HS-27A (cell line): ENCODE data around the gene RAPGEF5.

Source experiments
- DNase-seq: peaks from one replicate; pipeline ENCODE4 v3.0.0-alpha.2; 2012; ENCODE audit warnings: low read depth, missing footprints

The RAPGEF5 gene

GRCh38 chr7:22189230-22189629, 167.7 kb downstream of the RAPGEF5 start:
- no peak for DNase-seq

GRCh38 chr7:22187691-22188348, 169.1 kb downstream of the RAPGEF5 start:
- DNase-seq: no peak

DNA sequence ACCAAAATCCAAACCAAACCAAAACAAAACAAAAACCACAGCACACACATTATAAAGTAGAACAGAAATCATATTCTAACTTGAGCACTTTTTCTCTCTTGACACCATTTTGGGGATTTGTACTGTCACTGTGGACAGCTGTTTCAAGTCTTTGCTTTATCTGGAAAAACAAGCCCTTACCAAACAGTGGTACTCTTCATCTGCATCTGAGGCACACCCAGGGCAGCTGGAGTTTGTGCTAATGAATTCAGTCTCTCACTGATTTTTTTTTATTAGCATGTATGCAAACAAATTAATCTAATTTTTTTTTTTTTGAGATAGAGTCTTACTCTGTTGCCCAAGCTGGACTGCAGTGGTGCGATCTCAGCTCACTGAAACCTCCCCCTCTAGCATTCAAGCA, 171.4 kb downstream of the RAPGEF5 start:
- DNase-seq: no peak

- DNase-seq: no peak
Measured at GRCh38 chr7:22184549-22185199, 172.3 kb downstream of the RAPGEF5 start.

DNA sequence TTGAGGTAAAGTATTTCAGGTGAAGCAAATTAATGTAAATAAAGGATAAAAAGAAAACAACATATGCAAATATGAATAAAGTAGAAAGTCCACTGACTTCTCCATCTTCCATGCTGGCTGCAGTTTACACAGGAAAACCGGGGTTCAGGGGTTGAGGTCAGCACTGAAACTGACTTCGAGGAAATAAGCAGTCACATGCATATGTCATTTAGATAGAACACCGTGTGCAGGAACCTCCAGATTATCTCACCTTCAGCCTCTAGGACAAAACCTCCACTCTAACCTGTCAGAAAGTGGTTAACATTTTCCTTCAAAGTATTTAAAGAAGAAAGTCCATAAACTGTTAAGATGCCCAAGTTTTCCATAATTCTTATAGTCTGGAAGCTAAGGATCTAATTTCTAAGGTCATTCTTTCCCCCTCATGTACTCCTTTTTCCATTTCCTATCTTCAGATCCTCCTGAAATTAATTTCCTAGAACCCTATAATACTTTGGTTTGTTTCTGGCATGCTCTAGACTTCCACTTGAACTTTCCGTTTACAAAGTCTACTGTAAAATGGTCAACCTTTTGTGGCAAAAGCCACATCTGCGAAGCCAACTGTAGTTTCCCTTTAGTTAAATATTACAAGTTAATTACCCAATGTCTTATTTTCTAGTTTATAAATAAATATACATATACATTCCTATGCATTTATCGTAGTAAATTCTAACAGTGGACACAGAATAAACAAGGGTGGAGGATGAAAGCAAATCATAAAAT, 173.3 kb downstream of the RAPGEF5 start:
- DNase-seq: no peak

GRCh38 chr7:22182149-22182548, 174.8 kb downstream of the RAPGEF5 start:
- DNase-seq: no peak

GRCh38 chr7:22181663-22182062, 175.3 kb downstream of the RAPGEF5 start:
- no peak for DNase-seq

DNA sequence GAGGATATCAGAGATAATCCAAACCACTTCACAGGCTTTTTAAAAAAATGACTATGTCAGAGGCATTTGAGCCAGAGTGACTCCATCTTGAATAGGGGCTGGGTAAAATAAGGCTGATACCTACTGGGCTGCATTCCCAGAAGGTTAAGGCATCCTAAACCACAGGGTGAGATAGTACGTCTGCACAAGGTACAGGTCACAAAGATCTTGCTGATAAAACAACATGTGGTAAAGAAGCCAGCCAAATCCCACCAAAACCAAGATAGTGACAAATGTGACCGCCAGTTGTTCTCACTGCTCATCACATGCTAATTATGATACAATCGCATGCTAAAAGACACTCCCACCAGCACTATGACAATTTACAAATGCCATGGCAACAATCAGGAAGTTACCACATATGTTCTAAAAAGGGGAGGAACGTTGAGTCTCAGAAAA, 177.5 kb downstream of the RAPGEF5 start:
- no peak for DNase-seq

DNA sequence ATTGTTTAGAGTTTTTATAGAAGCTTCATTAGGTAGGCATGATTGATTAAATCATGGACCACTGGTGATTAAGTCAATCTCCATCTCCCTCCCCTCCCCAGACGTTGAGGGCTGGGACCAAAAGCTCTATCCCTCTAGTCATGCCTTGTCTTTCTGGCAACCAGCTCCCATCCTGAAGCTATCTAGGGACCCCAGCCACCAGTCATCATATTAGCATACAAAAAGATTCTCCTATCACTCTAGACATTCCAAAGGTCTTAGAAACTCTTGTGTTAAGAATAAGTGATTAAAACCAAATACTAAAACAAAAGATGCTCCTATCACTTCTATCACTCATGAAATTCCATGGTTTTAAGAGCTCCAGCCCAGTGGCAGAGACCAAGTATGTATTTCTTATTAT, 178.2 kb downstream of the RAPGEF5 start:
- no peak for DNase-seq

DNA sequence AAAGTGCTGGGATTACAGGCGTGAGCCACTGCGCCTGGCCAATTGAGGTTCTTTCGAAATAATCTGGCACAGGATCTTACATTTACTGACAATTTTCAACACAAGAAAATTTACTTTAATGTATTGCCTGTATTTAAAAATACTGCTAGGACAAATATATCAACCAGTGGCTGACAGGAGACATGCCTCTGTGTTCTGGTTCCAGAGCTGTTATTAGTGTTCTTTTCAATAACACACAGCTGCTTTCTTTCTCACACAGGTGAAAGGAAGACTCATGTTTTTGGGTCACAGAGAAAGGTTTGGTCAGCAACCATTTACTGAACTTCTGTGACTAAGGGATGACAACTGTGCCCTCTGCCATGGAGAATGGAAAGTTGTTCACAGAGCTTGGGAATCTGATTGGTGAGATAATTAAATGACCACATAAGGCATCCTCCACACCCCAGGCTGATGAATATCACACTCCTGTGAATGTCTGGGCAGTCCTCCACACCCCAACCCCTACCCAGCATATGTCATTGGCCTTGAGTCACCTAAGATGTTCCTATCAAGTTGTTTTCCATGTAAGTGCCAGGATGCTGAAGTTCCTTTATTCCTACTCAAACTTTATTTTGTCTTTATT, 180.1 kb downstream of the RAPGEF5 start:
- no peak for DNase-seq

DNA sequence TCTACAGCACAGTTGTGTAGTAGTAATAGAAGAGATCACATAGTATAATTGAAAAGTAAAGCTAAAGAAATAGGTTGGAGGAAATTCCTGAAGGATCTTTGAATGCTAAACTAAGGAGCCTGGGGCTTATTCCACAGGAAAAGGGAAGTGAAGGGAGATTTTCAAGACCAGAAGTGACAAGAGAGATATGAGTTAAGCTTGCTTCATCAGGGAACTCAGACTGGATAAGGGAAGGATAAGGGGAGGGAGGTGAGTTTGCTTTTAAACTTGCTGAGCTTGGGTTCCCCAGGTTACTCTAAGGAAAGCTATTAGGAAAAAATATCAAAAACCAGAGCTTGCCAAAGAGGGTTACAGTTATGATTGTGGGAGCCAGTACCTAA, 182.4 kb downstream of the RAPGEF5 start:
- DNase-seq: no peak

- DNase-seq: no peak
Measured at GRCh38 chr7:22173685-22174573, 183.0 kb downstream of the RAPGEF5 start.

GRCh38 chr7:22168129-22168634, 188.8 kb downstream of the RAPGEF5 start:
- no peak for DNase-seq

DNA sequence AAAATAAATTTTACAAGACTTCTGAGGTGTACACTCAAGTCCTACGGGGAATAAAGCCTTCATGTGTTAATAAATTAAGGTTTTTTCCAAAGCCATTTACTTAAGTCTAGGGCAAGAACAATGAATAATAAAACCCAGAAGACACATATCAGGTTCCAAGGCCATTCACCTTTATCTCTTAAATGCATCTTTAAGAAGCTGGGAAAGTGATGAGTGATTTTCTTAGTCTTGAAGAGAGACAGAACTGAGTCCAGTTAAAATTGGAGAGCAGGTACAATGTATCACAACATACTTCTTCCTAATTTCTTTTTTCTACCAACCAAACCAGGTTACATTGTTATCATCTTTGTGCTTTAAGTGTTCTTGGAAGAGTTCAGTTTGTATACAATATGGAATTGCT, 189.5 kb downstream of the RAPGEF5 start:
- DNase-seq: no peak

GRCh38 chr7:22166928-22167327, 190.0 kb downstream of the RAPGEF5 start:
- no peak for DNase-seq

DNA sequence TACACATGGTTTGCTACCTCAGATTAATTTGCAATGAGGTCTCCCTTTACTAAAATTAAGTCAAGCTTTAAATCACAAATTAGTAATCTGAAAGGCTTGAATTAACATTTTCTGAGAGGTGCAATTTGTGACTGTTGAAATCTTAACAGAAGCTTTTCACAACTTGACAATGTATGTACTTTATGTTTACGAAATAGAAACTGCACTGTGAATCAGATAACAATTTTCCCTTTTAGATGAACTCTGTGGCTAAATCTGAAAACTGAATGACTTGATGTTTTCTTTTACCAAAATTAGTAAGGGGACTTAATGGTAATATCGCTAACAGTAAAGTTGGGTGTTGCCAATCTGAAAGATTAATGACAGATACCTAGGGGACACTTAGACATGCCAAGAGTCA, 197.6 kb downstream of the RAPGEF5 start:
- no peak for DNase-seq

- no peak for DNase-seq
Measured at GRCh38 chr7:22157552-22157951, 199.4 kb downstream of the RAPGEF5 start.

- no peak for DNase-seq
Measured at GRCh38 chr7:22156205-22156604, 200.7 kb downstream of the RAPGEF5 start.

- DNase-seq: no peak
Measured at GRCh38 chr7:22154143-22154529, 202.8 kb downstream of the RAPGEF5 start.

DNA sequence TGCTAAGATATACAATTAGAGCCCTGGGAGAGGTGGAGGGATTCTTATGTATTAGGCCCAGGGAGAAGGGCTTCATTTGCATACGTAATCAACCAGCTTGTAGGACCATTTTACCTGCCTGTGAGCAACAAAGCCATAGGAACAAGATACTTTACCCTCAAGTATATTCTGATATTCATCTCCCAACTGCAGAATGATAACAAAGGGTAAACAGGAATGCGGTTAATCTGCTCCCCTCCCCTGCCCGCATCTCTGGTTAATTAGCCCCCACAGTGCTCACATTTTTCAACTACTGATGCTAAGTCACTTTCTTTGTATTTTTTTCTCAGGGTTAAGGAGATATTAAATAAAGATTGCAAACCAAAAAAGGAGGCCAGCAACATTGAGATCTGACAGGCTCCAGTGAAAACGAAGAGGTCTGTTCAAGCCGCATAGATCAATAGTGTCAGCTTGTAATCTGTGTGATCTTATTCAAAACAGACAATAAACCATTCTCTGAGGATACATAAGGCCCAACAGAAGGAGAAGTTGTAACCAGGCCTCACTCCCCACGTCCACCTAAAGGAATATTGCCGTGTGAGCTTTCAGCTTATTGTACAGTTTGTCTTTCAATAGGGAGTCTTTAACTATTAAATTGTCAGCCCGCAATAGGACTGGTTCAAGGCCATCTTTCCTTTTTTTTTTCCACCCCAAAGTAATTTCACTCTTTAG, 203.4 kb downstream of the RAPGEF5 start:
- DNase-seq: no peak

GRCh38 chr7:22152690-22153089, 204.3 kb downstream of the RAPGEF5 start:
- no peak for DNase-seq
